ENCODE measurements around the gene ITIH3. TPM values are rescaled to one million over a fixed set of nuclear protein-coding genes. Genes with fewer than 3 reads are reported as not detected.

ITIH3 gene
- total RNA-seq, 1 donor from 2014 or later: 0.16 TPM

DNA sequence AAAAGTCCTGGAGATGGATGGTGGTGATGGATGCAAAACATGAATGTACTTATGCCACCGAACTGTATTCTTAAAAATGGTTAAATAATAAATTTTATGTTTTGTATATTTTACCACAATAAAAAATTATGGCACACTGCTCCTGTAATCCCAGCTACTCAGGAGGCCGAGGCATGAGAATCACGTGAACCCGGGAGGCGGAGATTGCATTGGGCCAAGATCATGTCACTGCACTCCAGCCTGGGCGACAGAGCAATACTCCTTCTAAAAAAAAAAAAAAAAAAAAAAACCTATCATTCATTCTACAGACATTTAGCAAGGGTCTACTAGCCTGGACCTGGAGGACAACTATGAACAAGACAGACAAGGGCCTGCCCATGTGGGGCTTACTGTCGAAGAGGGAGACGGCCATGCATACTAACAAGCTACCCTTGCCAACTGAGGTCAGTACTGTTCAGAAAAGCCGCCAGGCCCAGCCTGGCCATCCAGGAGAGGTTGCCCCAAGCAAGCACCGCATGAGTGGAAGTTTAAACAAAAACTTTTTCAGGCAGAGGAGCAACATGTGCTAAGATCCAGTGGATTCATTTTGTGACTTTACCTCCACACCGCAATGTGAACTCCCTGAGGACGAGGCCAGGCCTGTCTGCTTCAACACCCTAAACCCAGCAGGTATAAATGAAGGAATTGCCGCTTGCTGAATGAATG is 21.1 kb upstream of the ITIH3 start:
- Histone ChIP-seq H4K20me1 (ENCODE audit: insufficient read depth, low read length) (no peaks in the 10 kb centered on the region), H3K4me3 (ENCODE audit: insufficient read depth, low read depth, low read length) (no peak overlapping the region), H3K27me3 (ENCODE audit: insufficient read depth, low read length) (no peaks in the 10 kb centered on the region), H3K4me2 (ENCODE audit: low read length) (no peak overlapping the region), H3K27ac (ENCODE audit: low read depth, low read length) (no peak overlapping the region), H3K4me1 (ENCODE audit: insufficient read depth, low read length) (peaks cover 9% of the 10 kb centered on the region), H3K9ac (ENCODE audit: low read length) (no peak overlapping the region), H2AFZ (ENCODE audit: low read depth, low read length) (no peak overlapping the region), H3K9me3 (ENCODE audit: insufficient read depth, low read depth, low read length) (no peaks in the 10 kb centered on the region), H3K79me2 (ENCODE audit: insufficient read depth, low read length) (peaks cover 21% of the 10 kb centered on the region), H3K36me3 (ENCODE audit: insufficient read depth, low read length) (no peaks in the 10 kb centered on the region)
- no peak for TF ChIP-seq EZH2 (IDR thresholded peaks at IDR 0.05; ENCODE audit: insufficient read depth, low read length)
- TF ChIP-seq, protein P1, sequence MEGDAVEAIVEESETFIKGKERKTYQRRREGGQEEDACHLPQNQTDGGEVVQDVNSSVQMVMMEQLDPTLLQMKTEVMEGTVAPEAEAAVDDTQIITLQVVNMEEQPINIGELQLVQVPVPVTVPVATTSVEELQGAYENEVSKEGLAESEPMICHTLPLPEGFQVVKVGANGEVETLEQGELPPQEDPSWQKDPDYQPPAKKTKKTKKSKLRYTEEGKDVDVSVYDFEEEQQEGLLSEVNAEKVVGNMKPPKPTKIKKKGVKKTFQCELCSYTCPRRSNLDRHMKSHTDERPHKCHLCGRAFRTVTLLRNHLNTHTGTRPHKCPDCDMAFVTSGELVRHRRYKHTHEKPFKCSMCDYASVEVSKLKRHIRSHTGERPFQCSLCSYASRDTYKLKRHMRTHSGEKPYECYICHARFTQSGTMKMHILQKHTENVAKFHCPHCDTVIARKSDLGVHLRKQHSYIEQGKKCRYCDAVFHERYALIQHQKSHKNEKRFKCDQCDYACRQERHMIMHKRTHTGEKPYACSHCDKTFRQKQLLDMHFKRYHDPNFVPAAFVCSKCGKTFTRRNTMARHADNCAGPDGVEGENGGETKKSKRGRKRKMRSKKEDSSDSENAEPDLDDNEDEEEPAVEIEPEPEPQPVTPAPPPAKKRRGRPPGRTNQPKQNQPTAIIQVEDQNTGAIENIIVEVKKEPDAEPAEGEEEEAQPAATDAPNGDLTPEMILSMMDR (IDR thresholded peaks at IDR 0.05; ENCODE audit: insufficient read depth, low read depth, low read length): no peak
- H3K4me3 Mint-ChIP-seq (ENCODE audit: unreplicated experiment): no peak overlapping the region
- FAIRE-seq: no peak
- peaks cover 23% of the 10 kb centered on the region for H3K27me3 Mint-ChIP-seq (ENCODE audit: low read depth, unreplicated experiment)
- no peaks in the 10 kb centered on the region for H3K36me3 Mint-ChIP-seq (ENCODE audit: low read depth, unreplicated experiment)
- H3K27ac Mint-ChIP-seq (ENCODE audit: unreplicated experiment): no peak overlapping the region
- H3K9me3 Mint-ChIP-seq (ENCODE audit: unreplicated experiment): no peaks in the 10 kb centered on the region
- peaks cover 7% of the 10 kb centered on the region for H3K4me1 Mint-ChIP-seq (ENCODE audit: low read depth, unreplicated experiment)
- DNase-seq (ENCODE audit: low read depth): no peak

DNA sequence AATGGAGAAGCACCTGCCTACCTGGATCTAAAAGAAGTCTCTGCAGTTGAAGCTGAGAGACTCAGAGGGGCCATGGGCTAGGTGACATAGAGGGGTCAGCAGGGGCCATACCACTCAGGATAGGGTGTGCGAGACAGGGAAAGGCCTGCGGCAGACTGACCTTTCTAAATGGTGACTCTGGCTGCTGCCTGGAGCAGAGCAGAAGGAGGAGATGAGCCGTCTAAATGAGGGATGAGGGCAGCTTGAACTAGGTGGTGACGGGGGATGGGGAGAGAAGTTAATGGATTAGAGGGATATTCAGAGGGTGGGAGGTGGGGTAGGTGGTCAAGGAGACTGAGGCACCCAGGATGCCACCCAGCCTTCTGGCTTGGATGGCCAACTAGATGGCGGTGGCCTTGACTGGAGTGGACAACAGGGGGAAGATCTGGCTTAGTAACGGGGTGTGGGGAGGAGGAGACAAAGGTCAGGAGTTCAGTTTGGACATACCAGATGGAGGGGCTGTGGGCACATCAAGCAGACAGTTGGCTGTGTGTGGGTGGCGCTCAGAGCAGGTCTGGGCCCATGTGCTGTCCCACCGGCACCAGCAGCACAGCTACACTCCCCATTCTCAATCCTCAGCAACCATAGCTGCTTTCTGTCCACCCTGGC is 20.4 kb upstream of the ITIH3 start:
- H3K9me3 Mint-ChIP-seq (ENCODE audit: unreplicated experiment): no peaks in the 10 kb centered on the region

More for the DNA sequence above, 20.4 kb upstream of the ITIH3 start:
- DNase-seq (ENCODE audit: low read depth) (no peak), FAIRE-seq (no peak)
- no peak for TF ChIP-seq EZH2 (IDR thresholded peaks at IDR 0.05; ENCODE audit: insufficient read depth, low read length)
- TF ChIP-seq, protein P1 (IDR thresholded peaks at IDR 0.05; ENCODE audit: insufficient read depth, low read depth, low read length): no peak
- Mint-ChIP-seq H3K27me3 (ENCODE audit: low read depth, unreplicated experiment) (peaks cover 23% of the 10 kb centered on the region), H3K4me3 (ENCODE audit: unreplicated experiment) (no peak overlapping the region), H3K36me3 (ENCODE audit: low read depth, unreplicated experiment) (no peaks in the 10 kb centered on the region), H3K4me1 (ENCODE audit: low read depth, unreplicated experiment) (peaks cover 7% of the 10 kb centered on the region), H3K27ac (ENCODE audit: unreplicated experiment) (no peak overlapping the region)
- Histone ChIP-seq H3K36me3 (ENCODE audit: insufficient read depth, low read length) (no peaks in the 10 kb centered on the region), H4K20me1 (ENCODE audit: insufficient read depth, low read length) (no peaks in the 10 kb centered on the region), H3K4me2 (ENCODE audit: low read length) (no peak overlapping the region), H3K9me3 (ENCODE audit: insufficient read depth, low read depth, low read length) (no peaks in the 10 kb centered on the region), H3K79me2 (ENCODE audit: insufficient read depth, low read length) (peaks cover 15% of the 10 kb centered on the region), H3K27ac (ENCODE audit: low read depth, low read length) (no peak overlapping the region), H3K27me3 (ENCODE audit: insufficient read depth, low read length) (no peaks in the 10 kb centered on the region), H3K9ac (ENCODE audit: low read length) (no peak overlapping the region), H3K4me3 (ENCODE audit: insufficient read depth, low read depth, low read length) (no peak overlapping the region), H3K4me1 (ENCODE audit: insufficient read depth, low read length) (peaks cover 9% of the 10 kb centered on the region), H2AFZ (ENCODE audit: low read depth, low read length) (no peak overlapping the region)
